GM23338 (cell line): Measurements from ENCODE around the gene MINDY4. TPM values are rescaled to one million over a fixed set of nuclear protein-coding genes. Genes with fewer than 3 reads are reported as not detected.

Experiments
- ATAC-seq: fragments of 200-7000 bp; cut with Tn5 transposase; 3 replicates; pipeline ENCODE4 v1.9.1; 2020
- DNase-seq: peaks from one replicate; pipeline ENCODE4 v3.0.0-alpha.2; 2015; ENCODE audit warnings: low spot score
- H2AFZ ChIP-seq: fragments of 200-600 bp; sonication (generic); 2 replicates; pipeline ENCODE4 v1.8.0; 2016; ENCODE audit warnings: antibody characterized with exemption, mild to moderate bottlenecking, moderate library complexity
- H3F3A ChIP-seq: fragments of 200-600 bp; sonication (generic); replicated peaks from 2 replicates; pipeline ENCODE4 v1.8.0; 2017; ENCODE audit warnings: antibody characterized with exemption, mixed run types, low read depth
- H3K27ac ChIP-seq: fragments of 200-600 bp; sonication (generic); 2 replicates; pipeline ENCODE4 v1.6.1; 2016; ENCODE audit warnings: low read depth
- H3K27me3 ChIP-seq: fragments of 200-600 bp; sonication (generic); 2 replicates; pipeline ENCODE4 v1.8.0; 2016; ENCODE audit warnings: mild to moderate bottlenecking, mixed run types, moderate library complexity; ENCODE audit not compliant: insufficient read depth
- H3K36me3 ChIP-seq: fragments of 200-600 bp; sonication (generic); 2 replicates; pipeline ENCODE4 v1.8.0; 2016; ENCODE audit warnings: mild to moderate bottlenecking; ENCODE audit not compliant: insufficient read depth
- H3K4me1 ChIP-seq: fragments of 200-600 bp; sonication (generic); 2 replicates; pipeline ENCODE4 v1.8.0; 2016; ENCODE audit warnings: mild to moderate bottlenecking, moderate library complexity; ENCODE audit not compliant: insufficient read depth
- H3K4me2 ChIP-seq: fragments of 200-600 bp; sonication (generic); 2 replicates; pipeline ENCODE4 v1.7.1; 2017; ENCODE audit warnings: mixed run types
- H3K4me3 ChIP-seq: fragments of 200-600 bp; sonication (generic); 2 replicates; pipeline ENCODE4 v1.6.1; 2016; ENCODE audit warnings: mixed run types
- H3K79me2 ChIP-seq: fragments of 200-600 bp; sonication (generic); replicated peaks from 2 replicates; pipeline ENCODE4 v1.8.0; 2017; ENCODE audit warnings: mild to moderate bottlenecking; ENCODE audit not compliant: insufficient read depth
- H3K9me2 ChIP-seq: fragments of 200-600 bp; sonication (generic); 2 replicates; pipeline ENCODE4 v1.8.0; 2017; ENCODE audit not compliant: insufficient read depth
- H4K20me1 ChIP-seq: fragments of 200-600 bp; sonication (generic); replicated peaks from 2 replicates; pipeline ENCODE4 v1.8.0; 2017; ENCODE audit warnings: mild to moderate bottlenecking; ENCODE audit not compliant: insufficient read depth
- H3K27ac Mint-ChIP-seq: 2 replicates; pipeline ENCODE4 v1.8.0; 2020; ENCODE audit warnings: inconsistent platforms, mild to moderate bottlenecking, moderate library complexity, mixed read lengths
- H3K27me3 Mint-ChIP-seq: 3 replicates; pipeline ENCODE4 v1.8.0; 2022; ENCODE audit warnings: low read depth, mild to moderate bottlenecking, moderate library complexity, mixed read lengths, inconsistent platforms; ENCODE audit not compliant: insufficient read depth, poor library complexity
- H3K36me3 Mint-ChIP-seq: 3 replicates; pipeline ENCODE4 v1.8.0; 2021; ENCODE audit warnings: low read depth, mild to moderate bottlenecking, inconsistent platforms, moderate library complexity, mixed read lengths
- H3K4me1 Mint-ChIP-seq: 3 replicates; pipeline ENCODE4 v1.8.0; 2020; ENCODE audit warnings: mild to moderate bottlenecking, inconsistent platforms, mixed read lengths
- H3K4me3 Mint-ChIP-seq: 3 replicates; pipeline ENCODE4 v1.8.0; 2021; ENCODE audit warnings: moderate library complexity, mild to moderate bottlenecking, inconsistent platforms, mixed read lengths
- H3K9me3 Mint-ChIP-seq: 3 replicates; pipeline ENCODE4 v1.8.0; 2020; ENCODE audit warnings: moderate library complexity, mild to moderate bottlenecking, inconsistent platforms, mixed read lengths
- JUNB ChIP-seq: IDR thresholded peaks from one replicate; pipeline ENCODE4 v1.6.1; 2016; ENCODE audit warnings: antibody characterized with exemption; ENCODE audit not compliant: unreplicated experiment
- NANOG ChIP-seq: IDR thresholded peaks from 2 replicates; pipeline ENCODE4 v1.6.1; 2016; ENCODE audit warnings: antibody characterized with exemption, borderline replicate concordance
- STAT1 ChIP-seq: IDR thresholded peaks from one replicate; pipeline ENCODE4 v1.6.1; 2016; ENCODE audit warnings: antibody characterized with exemption; ENCODE audit not compliant: unreplicated experiment
- ZNF114 ChIP-seq: fragments of 250-450 bp; sonication (Bioruptor Pico); IDR thresholded peaks from 2 replicates; pipeline ENCODE4 v1.5.0; 2020; ENCODE audit warnings: mild to moderate bottlenecking, moderate library complexity
- polyA plus RNA-seq: library from polyadenylated mRNA; unstranded; fragments of >200 nt; fragmentation: Nextera tagmentation; extraction: Ambion mirVana; gene quantifications from 2 replicates; pipeline ENCODE4 v1.2.1, GENCODE V29; 2016
- total RNA-seq: library from RNA; depleted of rRNA; stranded (reverse); fragments of >200 nt; shearing (Covaris generic); gene quantifications from 2 replicates; pipeline ENCODE4 v1.2.3, GENCODE V29; 2014
- TF ChIP-seq, protein P1 (sequence below), 2 experiments: fragments of 200-600 bp in 1 of 2; sonication (generic) in 1 of 2; conservative IDR thresholded peaks; 2 replicates each; pipeline versions ENCODE4 v1.5.1 to v1.6.1; 2016 to 2017; ENCODE audit warnings: antibody characterized with exemption in 2 of 2, low read depth in 2 of 2, mild to moderate bottlenecking in 2 of 2, moderate library complexity in 1 of 2
- TF ChIP-seq, protein P2 (sequence below): fragments of 250-450 bp; sonication (Bioruptor Pico); IDR thresholded peaks from 2 replicates; pipeline ENCODE4 v1.5.0; 2020; ENCODE audit warnings: mild to moderate bottlenecking, moderate library complexity
- TF ChIP-seq, protein P3 (sequence below): IDR thresholded peaks from one replicate; pipeline ENCODE4 v1.6.1; 2018; ENCODE audit warnings: antibody characterized with exemption; ENCODE audit not compliant: unreplicated experiment
- TF ChIP-seq, protein P4 (sequence below): IDR thresholded peaks from 2 replicates; pipeline ENCODE4 v1.6.1; 2016; ENCODE audit warnings: antibody characterized with exemption

The MINDY4 gene
- total and polyA plus RNA-seq, 2 experiments from 2014 or later: 1.7 to 4.4 TPM

DNA sequence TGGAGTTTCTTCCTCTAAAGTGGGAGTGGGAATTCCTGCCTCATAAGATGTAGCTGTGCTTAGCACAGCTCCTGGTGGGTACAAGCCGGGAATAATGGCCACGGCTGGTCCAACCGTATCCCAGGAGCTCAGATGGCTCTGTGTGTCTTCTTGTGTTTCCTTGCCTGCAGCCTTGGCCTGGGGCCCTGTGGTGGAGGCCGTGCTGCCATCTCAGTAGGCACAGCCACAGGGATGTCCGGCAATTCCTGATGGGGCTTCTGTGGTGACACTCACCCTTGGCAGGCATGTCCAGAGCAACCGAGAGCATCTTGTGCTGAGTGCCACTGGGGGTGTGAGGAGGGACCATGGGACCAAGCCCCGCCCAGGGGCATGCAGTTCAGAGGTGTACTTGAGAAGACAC is 90.4 kb downstream of the MINDY4 start:
- Histone ChIP-seq H3K79me2 (no peaks in the 10 kb centered on the region), H2AFZ (no peak overlapping the region), H3K4me1 (no peaks in the 10 kb centered on the region), H3K27ac (no peak overlapping the region), H3K9me2 (no peaks in the 10 kb centered on the region), H4K20me1 (no peaks in the 10 kb centered on the region), H3K36me3 (no peaks in the 10 kb centered on the region), H3K4me2 (no peak overlapping the region), H3K27me3 (no peaks in the 10 kb centered on the region), H3F3A (no peaks in the 10 kb centered on the region), H3K4me3 (no peak overlapping the region)
- Mint-ChIP-seq H3K4me3 (no peak overlapping the region), H3K9me3 (no peaks in the 10 kb centered on the region), H3K4me1 (no peaks in the 10 kb centered on the region), H3K27me3 (peaks cover 8% of the 10 kb centered on the region), H3K36me3 (no peaks in the 10 kb centered on the region), H3K27ac (no peak overlapping the region)
- no peak for TF ChIP-seq STAT1
- TF ChIP-seq, protein P1, sequence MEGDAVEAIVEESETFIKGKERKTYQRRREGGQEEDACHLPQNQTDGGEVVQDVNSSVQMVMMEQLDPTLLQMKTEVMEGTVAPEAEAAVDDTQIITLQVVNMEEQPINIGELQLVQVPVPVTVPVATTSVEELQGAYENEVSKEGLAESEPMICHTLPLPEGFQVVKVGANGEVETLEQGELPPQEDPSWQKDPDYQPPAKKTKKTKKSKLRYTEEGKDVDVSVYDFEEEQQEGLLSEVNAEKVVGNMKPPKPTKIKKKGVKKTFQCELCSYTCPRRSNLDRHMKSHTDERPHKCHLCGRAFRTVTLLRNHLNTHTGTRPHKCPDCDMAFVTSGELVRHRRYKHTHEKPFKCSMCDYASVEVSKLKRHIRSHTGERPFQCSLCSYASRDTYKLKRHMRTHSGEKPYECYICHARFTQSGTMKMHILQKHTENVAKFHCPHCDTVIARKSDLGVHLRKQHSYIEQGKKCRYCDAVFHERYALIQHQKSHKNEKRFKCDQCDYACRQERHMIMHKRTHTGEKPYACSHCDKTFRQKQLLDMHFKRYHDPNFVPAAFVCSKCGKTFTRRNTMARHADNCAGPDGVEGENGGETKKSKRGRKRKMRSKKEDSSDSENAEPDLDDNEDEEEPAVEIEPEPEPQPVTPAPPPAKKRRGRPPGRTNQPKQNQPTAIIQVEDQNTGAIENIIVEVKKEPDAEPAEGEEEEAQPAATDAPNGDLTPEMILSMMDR (conservative IDR thresholded peaks at IDR 0.05; ENCODE audit: low read depth in 2 of 2): no peak
- TF ChIP-seq, protein P2, sequence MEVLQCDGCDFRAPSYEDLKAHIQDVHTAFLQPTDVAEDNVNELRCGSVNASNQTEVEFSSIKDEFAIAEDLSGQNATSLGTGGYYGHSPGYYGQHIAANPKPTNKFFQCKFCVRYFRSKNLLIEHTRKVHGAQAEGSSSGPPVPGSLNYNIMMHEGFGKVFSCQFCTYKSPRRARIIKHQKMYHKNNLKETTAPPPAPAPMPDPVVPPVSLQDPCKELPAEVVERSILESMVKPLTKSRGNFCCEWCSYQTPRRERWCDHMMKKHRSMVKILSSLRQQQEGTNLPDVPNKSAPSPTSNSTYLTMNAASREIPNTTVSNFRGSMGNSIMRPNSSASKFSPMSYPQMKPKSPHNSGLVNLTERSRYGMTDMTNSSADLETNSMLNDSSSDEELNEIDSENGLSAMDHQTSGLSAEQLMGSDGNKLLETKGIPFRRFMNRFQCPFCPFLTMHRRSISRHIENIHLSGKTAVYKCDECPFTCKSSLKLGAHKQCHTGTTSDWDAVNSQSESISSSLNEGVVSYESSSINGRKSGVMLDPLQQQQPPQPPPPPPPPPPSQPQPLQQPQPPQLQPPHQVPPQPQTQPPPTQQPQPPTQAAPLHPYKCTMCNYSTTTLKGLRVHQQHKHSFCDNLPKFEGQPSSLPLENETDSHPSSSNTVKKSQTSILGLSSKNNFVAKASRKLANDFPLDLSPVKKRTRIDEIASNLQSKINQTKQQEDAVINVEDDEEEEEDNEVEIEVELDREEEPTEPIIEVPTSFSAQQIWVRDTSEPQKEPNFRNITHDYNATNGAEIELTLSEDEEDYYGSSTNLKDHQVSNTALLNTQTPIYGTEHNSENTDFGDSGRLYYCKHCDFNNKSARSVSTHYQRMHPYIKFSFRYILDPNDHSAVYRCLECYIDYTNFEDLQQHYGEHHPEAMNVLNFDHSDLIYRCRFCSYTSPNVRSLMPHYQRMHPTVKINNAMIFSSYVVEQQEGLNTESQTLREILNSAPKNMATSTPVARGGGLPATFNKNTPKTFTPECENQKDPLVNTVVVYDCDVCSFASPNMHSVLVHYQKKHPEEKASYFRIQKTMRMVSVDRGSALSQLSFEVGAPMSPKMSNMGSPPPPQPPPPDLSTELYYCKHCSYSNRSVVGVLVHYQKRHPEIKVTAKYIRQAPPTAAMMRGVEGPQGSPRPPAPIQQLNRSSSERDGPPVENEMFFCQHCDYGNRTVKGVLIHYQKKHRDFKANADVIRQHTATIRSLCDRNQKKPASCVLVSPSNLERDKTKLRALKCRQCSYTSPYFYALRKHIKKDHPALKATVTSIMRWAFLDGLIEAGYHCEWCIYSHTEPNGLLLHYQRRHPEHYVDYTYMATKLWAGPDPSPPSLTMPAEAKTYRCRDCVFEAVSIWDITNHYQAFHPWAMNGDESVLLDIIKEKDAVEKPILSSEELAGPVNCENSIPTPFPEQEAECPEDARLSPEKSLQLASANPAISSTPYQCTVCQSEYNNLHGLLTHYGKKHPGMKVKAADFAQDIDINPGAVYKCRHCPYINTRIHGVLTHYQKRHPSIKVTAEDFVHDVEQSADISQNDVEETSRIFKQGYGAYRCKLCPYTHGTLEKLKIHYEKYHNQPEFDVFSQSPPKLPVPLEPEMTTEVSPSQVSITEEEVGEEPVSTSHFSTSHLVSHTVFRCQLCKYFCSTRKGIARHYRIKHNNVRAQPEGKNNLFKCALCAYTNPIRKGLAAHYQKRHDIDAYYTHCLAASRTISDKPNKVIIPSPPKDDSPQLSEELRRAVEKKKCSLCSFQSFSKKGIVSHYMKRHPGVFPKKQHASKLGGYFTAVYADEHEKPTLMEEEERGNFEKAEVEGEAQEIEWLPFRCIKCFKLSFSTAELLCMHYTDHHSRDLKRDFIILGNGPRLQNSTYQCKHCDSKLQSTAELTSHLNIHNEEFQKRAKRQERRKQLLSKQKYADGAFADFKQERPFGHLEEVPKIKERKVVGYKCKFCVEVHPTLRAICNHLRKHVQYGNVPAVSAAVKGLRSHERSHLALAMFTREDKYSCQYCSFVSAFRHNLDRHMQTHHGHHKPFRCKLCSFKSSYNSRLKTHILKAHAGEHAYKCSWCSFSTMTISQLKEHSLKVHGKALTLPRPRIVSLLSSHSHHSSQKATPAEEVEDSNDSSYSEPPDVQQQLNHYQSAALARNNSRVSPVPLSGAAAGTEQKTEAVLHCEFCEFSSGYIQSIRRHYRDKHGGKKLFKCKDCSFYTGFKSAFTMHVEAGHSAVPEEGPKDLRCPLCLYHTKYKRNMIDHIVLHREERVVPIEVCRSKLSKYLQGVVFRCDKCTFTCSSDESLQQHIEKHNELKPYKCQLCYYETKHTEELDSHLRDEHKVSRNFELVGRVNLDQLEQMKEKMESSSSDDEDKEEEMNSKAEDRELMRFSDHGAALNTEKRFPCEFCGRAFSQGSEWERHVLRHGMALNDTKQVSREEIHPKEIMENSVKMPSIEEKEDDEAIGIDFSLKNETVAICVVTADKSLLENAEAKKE (CRISPR knock-in tag): no peak
- no peak for TF ChIP-seq ZNF114 (CRISPR knock-in tag)
- no peak for TF ChIP-seq JUNB
- no peak for TF ChIP-seq NANOG
- TF ChIP-seq, protein P3, sequence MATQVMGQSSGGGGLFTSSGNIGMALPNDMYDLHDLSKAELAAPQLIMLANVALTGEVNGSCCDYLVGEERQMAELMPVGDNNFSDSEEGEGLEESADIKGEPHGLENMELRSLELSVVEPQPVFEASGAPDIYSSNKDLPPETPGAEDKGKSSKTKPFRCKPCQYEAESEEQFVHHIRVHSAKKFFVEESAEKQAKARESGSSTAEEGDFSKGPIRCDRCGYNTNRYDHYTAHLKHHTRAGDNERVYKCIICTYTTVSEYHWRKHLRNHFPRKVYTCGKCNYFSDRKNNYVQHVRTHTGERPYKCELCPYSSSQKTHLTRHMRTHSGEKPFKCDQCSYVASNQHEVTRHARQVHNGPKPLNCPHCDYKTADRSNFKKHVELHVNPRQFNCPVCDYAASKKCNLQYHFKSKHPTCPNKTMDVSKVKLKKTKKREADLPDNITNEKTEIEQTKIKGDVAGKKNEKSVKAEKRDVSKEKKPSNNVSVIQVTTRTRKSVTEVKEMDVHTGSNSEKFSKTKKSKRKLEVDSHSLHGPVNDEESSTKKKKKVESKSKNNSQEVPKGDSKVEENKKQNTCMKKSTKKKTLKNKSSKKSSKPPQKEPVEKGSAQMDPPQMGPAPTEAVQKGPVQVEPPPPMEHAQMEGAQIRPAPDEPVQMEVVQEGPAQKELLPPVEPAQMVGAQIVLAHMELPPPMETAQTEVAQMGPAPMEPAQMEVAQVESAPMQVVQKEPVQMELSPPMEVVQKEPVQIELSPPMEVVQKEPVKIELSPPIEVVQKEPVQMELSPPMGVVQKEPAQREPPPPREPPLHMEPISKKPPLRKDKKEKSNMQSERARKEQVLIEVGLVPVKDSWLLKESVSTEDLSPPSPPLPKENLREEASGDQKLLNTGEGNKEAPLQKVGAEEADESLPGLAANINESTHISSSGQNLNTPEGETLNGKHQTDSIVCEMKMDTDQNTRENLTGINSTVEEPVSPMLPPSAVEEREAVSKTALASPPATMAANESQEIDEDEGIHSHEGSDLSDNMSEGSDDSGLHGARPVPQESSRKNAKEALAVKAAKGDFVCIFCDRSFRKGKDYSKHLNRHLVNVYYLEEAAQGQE: no peak
- TF ChIP-seq, protein P4, sequence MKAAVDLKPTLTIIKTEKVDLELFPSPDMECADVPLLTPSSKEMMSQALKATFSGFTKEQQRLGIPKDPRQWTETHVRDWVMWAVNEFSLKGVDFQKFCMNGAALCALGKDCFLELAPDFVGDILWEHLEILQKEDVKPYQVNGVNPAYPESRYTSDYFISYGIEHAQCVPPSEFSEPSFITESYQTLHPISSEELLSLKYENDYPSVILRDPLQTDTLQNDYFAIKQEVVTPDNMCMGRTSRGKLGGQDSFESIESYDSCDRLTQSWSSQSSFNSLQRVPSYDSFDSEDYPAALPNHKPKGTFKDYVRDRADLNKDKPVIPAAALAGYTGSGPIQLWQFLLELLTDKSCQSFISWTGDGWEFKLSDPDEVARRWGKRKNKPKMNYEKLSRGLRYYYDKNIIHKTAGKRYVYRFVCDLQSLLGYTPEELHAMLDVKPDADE: no peak
- ATAC-seq: no peak
- DNase-seq: no peak
